HG02763 (cell line): ENCODE data around the gene COA3.
"Not testable (repeated sequence)": the region's sequence is repeated elsewhere in the genome, so short reads cannot be mapped to it uniquely, and the experiment has no call there.

Experiments
- ATAC-seq: cut with Tn5 transposase; IDR thresholded peaks from one replicate; pipeline ENCODE4 v1.9.1; 2021; ENCODE audit warnings: mild to moderate bottlenecking, moderate library complexity; ENCODE audit not compliant: unreplicated experiment

Gene COA3

GRCh38 chr17:42782166-42783061 is 16.1 kb downstream of the COA3 start:
- no peak for ATAC-seq

- ATAC-seq = no peak
These were observed 16.8 kb downstream of the COA3 start for GRCh38 chr17:42781639-42782165.

- ATAC-seq = no peak
These were observed 17.5 kb downstream of the COA3 start for GRCh38 chr17:42780851-42781638.

GRCh38 chr17:42779936-42780850 is 18.3 kb downstream of the COA3 start, which contains the start of gene WNK4:
Gene WNK4 (plus strand): TSS chr17:42780610. CDS start chr17:42780699, 89 bp downstream.
- ATAC-seq = no peak

GRCh38 chr17:42779304-42779935 is 19.1 kb downstream of the COA3 start:
- ATAC-seq = no peak

- no peak for ATAC-seq
These were observed 19.9 kb downstream of the COA3 start for GRCh38 chr17:42778570-42778969.

- no peak for ATAC-seq
These were observed 22.9 kb downstream of the COA3 start for GRCh38 chr17:42775534-42776098.

- no peak for ATAC-seq
These were observed 24.3 kb downstream of the COA3 start for GRCh38 chr17:42774066-42774745.

GRCh38 chr17:42773290-42774035 is 25.0 kb downstream of the COA3 start, which contains the start of gene VPS25:
Gene VPS25 (plus strand): TSS chr17:42773449. CDS start chr17:42773476, 27 bp downstream.
- peak; percentile 90 for ATAC-seq

- no peak for ATAC-seq
These were observed 25.6 kb downstream of the COA3 start for GRCh38 chr17:42772945-42773289.

- not testable (repeated sequence) for ATAC-seq
These were observed 28.5 kb downstream of the COA3 start for GRCh38 chr17:42769964-42770363.

GRCh38 chr17:42768006-42768405 is 30.5 kb downstream of the COA3 start:
- ATAC-seq = not testable (repeated sequence)

GRCh38 chr17:42767512-42767911 is 31.0 kb downstream of the COA3 start:
- ATAC-seq = no peak

GRCh38 chr17:42766124-42766523 is 32.4 kb downstream of the COA3 start:
- ATAC-seq = no peak

- no peak for ATAC-seq
These were observed 36.9 kb downstream of the COA3 start for GRCh38 chr17:42761638-42762037.

- no peak for ATAC-seq
These were observed 37.6 kb downstream of the COA3 start, which contains the start of gene RAMP2 for GRCh38 chr17:42760652-42761581. Gene RAMP2 (plus strand): TSS chr17:42761227. CDS start chr17:42761262, 35 bp downstream.

- no peak for ATAC-seq
These were observed 38.4 kb downstream of the COA3 start for GRCh38 chr17:42759982-42760651.
